Measurements from ENCODE around the gene ATR.
"Not testable (repeated sequence)": the region's sequence is repeated elsewhere in the genome, so short reads cannot be mapped to it uniquely, and the experiment has no call there.

ATR gene

DNA sequence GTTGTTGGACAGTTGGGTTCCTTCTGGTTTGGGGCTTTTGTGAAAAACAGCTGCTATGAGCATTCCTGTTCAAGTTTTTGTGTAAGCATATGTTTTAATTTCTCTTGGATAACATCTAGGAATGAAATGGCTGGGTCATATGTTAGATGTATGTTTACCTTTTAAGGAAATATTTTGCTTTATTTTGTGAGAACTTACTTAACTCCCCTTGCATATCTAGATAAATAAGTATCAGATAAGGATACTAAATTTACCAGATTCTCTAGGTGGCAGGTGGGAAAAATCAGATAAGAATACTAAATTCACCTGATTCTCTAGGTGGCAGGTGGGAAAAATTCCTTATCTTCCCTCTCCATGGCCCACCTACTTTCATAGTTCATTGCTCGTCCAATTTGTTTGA, 16.6 kb upstream of the ATR start:
- DNase-seq (ENCODE audit: low read depth): no peak

- DNase-seq (ENCODE audit: low read depth): not testable (repeated sequence)
Measured at GRCh38 chr3:142592268-142592667, 13.7 kb upstream of the ATR start.

DNA sequence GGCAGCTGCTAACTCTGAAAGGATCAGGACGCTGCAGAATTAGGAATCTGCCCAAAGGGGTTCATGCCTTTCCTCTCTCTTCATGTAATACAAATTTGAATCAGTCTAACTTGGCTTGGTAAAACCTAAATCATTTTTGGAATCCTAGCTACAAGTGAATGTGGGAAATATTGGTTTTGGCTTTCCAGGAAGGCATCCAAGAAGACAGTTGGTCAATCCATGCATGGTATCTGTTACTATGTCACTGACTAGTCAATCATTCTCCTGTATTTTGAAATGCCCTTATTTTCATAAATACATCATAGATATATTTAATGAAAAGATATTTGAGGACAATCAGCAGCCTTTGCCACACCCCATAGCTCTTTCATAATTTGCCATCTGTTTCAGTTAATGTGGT, 10.2 kb upstream of the ATR start:
- DNase-seq (ENCODE audit: low read depth): no peak

DNA sequence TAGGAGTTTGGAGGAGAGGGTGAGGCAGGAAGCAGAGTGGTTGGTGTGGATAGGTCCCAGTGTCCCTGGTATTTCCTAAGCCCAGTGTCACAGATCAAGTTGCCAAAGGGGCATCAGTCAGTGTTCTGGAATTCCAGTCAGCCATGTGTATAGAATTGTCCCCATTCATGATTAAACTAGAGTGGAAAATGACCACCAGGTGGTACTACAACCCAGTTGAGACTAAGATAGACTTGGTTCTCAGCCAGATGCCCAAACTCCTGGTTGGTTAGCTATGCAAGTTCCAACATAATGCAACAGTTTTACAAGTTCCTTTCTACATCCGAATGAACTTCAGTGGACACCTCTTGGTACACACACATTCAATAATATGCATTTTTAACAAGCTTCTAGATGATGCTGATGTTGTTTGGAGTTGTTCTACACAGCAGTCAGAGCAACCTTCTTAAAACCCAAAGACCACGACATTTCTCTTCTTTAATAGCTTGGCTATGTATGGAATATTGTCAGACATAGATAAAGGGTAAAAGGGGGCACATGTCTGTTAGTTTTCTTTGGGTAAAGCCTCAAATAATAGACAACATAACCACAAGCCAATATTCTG, 8.4 kb upstream of the ATR start:
- DNase-seq (ENCODE audit: low read depth): no peak

DNA sequence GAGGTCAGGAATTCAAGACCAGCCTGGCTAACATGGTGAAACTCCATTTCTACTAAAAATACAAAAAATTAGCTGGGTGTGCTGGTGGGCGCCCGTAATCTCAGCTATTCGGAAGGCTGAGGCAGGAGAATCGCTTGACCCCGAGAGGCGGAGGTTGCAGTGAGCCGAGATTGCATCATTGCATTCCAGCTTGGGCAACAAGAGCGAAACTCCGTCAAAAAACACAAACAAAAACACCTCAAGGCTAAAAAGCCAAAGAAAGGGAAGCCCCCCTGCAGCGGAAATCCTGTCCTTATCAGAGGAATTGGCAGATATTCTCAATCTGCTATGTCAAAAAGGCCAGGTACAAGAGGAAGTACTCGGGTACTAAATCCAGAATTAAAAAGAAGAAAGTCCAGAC, 2.5 kb upstream of the ATR start:
- not testable (repeated sequence) for DNase-seq (ENCODE audit: low read depth)

DNA sequence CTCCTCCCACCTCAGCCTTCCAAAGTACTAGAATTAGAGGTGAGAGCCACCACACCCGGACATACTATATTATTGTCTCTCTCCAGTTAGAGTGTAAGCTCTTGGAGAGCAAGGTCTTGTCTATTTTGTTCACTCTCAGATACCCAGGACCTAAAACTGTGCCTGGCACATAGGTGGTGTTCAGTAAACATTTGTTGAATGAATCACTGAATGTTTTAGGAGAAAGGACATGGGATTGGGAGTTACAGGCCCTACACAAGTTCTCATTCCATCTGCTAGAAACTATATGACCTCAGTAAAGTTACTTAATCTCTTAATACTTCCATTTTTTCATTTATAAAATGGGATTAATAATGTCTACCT, 1.5 kb upstream of the ATR start:
- no peak for DNase-seq (ENCODE audit: low read depth)

GRCh38 chr3:142577696-142578328, 721 bp downstream of the ATR start:
- DNase-seq (ENCODE audit: low read depth): no peak

DNA sequence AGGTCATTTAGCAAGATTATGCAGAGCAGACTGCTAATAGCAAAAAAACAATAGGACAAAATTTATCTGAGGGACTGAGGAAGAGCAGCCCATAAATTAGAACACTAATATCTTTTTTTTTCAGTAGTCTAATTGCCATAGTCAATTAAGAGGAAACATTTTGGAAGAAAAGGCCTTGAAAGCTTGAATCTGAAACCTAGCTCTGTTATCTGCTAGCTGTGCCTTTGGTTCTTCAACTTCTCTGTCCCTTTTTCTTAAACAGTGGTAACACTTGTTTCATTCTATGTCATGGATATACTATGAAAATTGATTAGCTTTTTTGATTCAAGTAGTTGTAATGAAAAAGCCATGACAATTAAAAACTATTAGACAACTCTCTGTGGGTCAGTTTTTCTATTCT, 1.7 kb downstream of the ATR start:
- DNase-seq (ENCODE audit: low read depth): no peak

DNA sequence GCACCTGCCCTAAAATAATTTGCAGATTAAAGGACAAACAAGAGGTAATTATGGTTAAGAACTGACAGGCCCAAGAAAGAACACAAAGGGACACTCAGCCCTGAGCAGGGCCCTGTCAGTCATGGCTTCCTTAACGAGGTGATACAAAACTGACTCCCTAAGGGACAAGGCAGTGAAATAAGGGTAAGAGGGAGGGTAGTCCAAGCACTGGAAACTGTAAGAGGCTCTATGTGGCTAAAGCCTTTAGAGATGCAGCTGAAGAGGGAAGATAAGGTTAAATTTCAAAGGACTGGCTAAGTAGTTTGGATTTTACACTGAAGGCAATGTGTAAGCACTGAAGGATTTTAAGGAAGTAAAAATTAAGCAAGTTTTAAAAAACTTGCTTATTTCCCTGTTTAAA, 3.9 kb downstream of the ATR start:
- DNase-seq (ENCODE audit: low read depth): no peak

- DNase-seq (ENCODE audit: low read depth): not testable (repeated sequence)
Measured at GRCh38 chr3:142574223-142574622, 4.3 kb downstream of the ATR start.

DNA sequence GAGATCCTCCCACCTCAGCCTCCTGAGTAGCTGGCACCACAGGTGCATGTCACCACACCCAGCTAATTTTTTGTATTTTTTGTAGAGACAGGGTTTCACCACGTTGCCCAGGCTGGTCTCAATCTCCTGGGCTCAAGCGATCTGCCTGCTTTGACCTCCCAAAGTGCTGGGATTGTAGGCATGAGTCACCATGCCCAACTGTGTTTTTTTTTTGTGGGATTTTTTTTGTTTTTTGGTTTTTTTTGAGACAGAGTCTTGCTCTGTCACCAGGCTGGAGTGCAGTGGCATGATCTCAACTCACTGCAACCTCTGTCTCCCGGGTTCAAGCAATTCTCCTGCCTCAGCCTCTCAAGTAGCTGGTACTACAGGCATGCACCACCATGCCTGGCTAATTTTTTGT, 9.1 kb downstream of the ATR start:
- not testable (repeated sequence) for DNase-seq (ENCODE audit: low read depth)

DNA sequence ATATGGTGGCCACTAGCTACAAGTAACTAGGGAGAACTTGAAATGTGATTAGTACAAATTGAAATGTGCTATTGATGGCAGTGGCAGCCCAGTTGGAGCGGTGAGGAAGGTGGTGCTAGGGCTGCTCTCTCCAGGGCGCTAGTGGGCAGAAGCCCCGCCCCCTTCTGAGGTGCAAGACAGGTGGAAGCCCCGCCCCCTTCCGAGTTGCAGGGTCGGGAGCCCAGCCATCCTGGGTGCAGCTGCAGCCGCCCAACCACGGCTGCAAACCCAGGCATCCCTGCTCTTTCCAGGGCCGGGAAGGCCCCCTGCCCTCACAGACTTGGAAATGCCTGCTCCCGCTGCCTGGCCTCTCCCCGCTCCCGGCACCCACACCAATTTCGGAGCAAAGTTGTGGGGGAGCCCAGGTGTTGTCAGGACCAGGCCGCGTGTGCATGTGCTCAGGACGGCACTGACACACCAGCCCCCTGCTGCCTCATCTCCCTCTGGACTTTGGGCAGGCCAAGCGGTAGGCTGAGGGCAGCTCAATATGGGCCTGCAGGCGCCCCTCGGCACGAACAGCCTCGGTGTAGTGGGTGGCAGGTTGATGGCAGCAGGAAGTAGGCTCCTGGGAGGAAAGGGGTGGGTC, 10.0 kb downstream of the ATR start:
- no peak for DNase-seq (ENCODE audit: low read depth)

GRCh38 chr3:142566096-142566495, 12.4 kb downstream of the ATR start:
- no peak for DNase-seq (ENCODE audit: low read depth)

DNA sequence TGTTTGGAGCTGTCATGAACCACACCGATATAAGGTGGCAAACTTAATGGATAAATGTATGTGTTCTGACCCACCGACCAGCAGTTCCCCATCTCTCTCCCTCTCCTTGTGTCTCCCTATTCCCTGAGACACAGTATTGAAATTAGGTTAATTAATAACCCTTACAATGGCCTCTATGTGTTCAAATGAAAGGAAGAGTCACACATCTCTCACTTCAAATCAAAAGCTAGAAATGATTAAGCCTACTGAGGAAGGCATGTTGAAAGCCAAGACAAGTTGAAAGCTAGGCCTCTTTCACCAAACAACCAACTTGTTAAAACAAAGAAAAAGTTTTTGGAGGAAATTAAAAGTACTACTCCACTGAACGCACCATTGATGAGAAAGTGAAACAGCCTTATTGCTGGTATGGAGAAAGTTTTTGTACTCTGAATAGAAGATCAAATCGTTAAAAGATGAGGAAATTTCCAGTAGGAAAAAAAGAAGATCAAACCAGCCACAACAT, 15.0 kb downstream of the ATR start:
- DNase-seq (ENCODE audit: low read depth): no peak

GRCh38 chr3:142560118-142560517, 18.4 kb downstream of the ATR start:
- no peak for DNase-seq (ENCODE audit: low read depth)

DNA sequence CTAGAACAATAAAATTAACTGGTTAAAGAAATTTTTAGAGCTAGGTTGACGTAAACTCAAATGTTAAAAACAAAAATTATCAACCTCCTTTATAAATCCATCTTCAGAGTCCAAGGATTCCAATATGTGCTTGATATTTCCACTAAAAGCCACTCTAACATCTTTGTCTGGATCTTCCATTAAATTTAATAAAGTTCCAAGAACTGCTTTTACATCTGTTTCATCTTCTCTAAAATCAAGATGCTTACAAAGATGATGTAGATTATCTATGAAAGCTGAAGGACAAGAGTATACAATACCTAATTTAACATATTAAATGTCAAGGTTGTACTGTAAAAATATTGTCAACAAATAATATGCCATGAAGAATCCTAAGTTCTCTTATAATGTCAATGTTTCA, 24.8 kb downstream of the ATR start:
- no peak for DNase-seq (ENCODE audit: low read depth)

- not testable (repeated sequence) for DNase-seq (ENCODE audit: low read depth)
Measured at GRCh38 chr3:142552579-142552978, 26.0 kb downstream of the ATR start.

DNA sequence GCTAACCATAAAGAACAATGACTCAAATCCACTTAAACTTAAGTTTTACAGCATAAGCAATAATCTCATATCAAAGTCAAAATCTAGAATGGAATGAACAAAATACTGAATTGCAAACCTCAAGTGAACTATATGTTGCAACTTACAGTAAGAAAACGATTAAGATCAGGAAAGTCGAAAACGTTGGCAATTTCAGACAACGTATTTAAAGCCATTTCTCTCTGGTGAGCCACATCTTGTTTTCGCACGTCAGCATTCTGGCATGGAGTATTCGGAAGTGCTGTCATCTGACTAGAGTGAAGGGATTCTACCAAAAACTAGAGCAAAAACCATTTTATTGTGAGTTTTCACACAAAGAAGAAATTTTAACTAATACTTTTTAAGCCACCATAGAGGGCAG, 28.5 kb downstream of the ATR start:
- DNase-seq (ENCODE audit: low read depth): no peak

DNA sequence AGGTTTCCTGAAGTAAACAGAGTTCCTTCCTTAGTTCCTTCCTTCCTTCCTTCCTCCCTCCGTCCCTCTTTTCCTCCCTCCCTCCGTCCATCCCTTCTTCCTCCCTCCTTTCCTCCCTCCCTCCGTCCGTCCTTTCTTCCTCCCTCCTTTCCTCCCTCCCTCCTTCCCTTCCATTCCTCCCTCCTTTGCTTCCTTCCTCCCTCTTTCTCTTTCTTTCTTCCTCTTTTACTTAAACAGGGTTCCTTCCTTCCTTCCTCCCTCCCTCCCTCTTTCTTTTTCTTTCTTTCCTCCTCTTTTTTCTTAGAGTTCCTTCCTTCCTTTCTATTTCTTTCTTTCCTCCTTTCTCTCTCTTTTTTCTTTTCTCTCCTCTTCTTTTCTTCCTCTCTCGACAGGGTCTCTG, 35.2 kb downstream of the ATR start:
- no peak for DNase-seq (ENCODE audit: low read depth)

DNA sequence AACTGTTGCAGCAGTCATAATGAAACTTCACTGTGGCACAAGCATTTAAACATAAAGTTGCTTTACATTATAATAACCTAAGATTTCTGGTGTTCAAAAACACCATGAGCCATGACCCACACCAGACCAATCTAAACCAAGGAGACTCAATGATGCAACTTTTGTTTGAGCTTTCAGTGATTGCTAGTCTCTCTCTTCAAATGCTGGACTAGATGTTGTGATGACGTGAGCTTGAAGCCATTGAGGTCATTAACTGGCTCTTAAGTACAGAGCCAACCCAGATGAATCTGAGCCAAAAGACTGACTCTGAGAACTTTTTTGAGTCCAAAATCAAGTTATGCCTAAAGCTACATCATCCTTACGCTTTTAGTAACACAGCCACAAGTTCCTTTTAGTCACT, 36.5 kb downstream of the ATR start:
- no peak for DNase-seq (ENCODE audit: low read depth)

DNA sequence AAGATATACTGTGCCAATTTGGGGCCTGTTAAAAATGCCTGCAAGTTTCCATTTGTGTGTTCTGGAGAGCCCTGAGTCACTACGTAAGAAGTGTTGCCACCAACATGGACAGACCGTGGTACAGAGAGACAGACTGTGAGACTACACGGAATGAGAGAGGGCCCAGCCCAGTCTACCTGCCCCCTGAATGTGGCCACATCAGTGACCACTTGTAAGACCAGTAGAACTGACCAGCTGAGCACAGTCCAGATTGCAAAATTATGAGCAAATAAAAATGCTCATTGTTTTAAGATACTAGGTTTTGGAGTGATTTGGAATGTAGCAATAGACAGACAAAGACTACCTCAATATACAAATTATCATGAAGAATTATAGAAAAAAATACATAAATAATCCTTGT, 42.0 kb downstream of the ATR start:
- DNase-seq (ENCODE audit: low read depth): no peak

DNA sequence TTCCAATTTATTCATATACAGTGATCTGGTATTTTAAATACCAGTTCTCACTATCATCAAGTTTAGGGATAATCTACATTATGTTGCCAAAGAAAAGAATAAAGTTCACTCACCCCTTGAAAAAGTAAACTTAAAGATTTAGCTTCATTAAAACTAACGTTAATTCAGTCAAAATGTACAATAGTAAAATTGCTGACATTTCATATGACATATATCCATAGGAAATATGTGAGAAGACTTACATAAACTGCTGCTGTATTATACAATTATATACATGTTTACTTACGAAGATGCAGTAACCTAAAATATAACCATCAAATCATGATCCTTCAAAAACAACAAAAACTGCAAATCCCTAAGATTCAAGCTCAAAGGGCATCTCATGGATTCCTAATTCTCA, 44.0 kb downstream of the ATR start:
- DNase-seq (ENCODE audit: low read depth): no peak

DNA sequence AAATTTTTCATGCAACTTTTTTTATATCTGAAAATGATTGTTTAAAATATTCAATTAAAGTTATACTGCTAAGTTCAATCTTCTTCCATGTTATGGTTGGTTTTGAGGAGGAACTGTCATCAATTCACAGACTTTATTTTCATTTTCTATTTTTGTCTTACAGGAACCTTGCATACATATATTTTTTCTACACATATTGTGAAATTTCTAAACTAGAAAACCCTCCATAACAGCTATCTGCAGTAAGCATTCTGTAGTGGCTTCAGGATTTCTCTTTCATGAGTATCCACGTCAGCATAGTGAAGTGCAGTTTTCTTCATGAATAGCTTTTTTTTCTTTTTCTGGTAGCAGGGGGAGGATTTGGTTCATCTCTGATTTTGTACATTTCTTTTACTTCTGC, 48.2 kb downstream of the ATR start:
- DNase-seq (ENCODE audit: low read depth): no peak
